Loucy (cell line): ENCODE results near the gene PAQR9.

Experiments
- EZH2phosphoT487 ChIP-seq: fragments of 200-600 bp; IDR thresholded peaks from 2 replicates; pipeline ENCODE4 v1.6.1; 2018; ENCODE audit warnings: antibody characterized with exemption, mild to moderate bottlenecking, moderate library complexity, borderline replicate concordance
- TF ChIP-seq, protein P1 (sequence below): fragments of 200-600 bp; sonication (generic); conservative IDR thresholded peaks from 2 replicates; pipeline ENCODE4 v1.5.1; 2014; ENCODE audit warnings: mild to moderate bottlenecking, antibody characterized with exemption, low read length

DNA sequence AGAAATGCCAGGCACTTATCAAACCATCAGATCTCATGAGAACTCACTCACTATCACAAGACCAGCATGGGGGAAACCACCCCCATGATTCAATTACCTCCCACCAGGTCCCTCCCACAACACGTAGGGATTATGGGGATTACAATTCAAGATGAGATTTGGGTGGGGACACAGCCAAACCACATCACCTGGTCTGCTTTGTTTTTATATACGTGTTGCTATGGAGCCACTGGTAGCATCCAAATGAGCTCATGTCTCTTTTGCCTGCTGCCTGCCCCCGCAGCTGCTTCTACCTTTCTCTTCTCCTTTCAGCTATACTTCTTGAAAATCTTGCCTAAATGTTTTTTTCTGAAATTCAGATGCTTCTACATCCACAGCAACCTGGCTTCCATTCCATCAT is 47.8 kb downstream of the PAQR9 start:
- TF ChIP-seq, protein P1, sequence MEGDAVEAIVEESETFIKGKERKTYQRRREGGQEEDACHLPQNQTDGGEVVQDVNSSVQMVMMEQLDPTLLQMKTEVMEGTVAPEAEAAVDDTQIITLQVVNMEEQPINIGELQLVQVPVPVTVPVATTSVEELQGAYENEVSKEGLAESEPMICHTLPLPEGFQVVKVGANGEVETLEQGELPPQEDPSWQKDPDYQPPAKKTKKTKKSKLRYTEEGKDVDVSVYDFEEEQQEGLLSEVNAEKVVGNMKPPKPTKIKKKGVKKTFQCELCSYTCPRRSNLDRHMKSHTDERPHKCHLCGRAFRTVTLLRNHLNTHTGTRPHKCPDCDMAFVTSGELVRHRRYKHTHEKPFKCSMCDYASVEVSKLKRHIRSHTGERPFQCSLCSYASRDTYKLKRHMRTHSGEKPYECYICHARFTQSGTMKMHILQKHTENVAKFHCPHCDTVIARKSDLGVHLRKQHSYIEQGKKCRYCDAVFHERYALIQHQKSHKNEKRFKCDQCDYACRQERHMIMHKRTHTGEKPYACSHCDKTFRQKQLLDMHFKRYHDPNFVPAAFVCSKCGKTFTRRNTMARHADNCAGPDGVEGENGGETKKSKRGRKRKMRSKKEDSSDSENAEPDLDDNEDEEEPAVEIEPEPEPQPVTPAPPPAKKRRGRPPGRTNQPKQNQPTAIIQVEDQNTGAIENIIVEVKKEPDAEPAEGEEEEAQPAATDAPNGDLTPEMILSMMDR = no peak
- TF ChIP-seq EZH2phosphoT487 = no peak
